Liver (tissue), 9 donors: ENCODE results near the gene ACACA. TPM values are rescaled to one million over a fixed set of nuclear protein-coding genes. Genes with fewer than 3 reads are reported as not detected.

Experiments used
- DNase-seq: peaks from one replicate; pipeline ENCODE4 v3.0.0-alpha.2; 2017; ENCODE audit warnings: low spot score
- H3K27ac ChIP-seq, 2 donors: one replicate each; pipeline ENCODE4 v1.7.0; 2013; ENCODE audit warnings: inconsistent platforms in 2 of 2, low read length in 2 of 2, control low read depth in 1 of 2, low read depth in 1 of 2, mild to moderate bottlenecking in 1 of 2
- H3K27me3 ChIP-seq, 4 donors: one replicate each; pipeline versions ENCODE4 v1.6.1 to v1.7.0; 2013; ENCODE audit warnings: low read length in 3 of 4, inconsistent platforms in 1 of 4, mild to moderate bottlenecking in 1 of 4, moderate library complexity in 1 of 4; ENCODE audit not compliant: control insufficient read depth in 4 of 4, insufficient read depth in 4 of 4
- H3K36me3 ChIP-seq, 4 donors: one replicate each; pipeline versions ENCODE4 v1.6.1 to v1.7.0; 2013; ENCODE audit warnings: low read length in 3 of 4, mild to moderate bottlenecking in 3 of 4, low read depth in 1 of 4, moderate library complexity in 1 of 4; ENCODE audit not compliant: control insufficient read depth in 4 of 4, insufficient read depth in 3 of 4
- H3K4me1 ChIP-seq, 4 donors: one replicate each; pipeline versions ENCODE4 v1.6.1 to v1.7.0; 2013; ENCODE audit warnings: low read length in 3 of 4, mild to moderate bottlenecking in 3 of 4, moderate library complexity in 1 of 4; ENCODE audit not compliant: control insufficient read depth in 4 of 4, insufficient read depth in 4 of 4
- H3K4me3 ChIP-seq, 3 donors: one replicate each; pipeline versions ENCODE4 v1.6.1 to v1.7.0; 2013; ENCODE audit warnings: low read length in 3 of 3, control low read depth in 1 of 3, low read depth in 1 of 3, mild to moderate bottlenecking in 1 of 3
- H3K9ac ChIP-seq, 2 donors: one replicate each; pipeline ENCODE4 v1.7.0; 2013; ENCODE audit warnings: low read length in 2 of 2, mild to moderate bottlenecking in 2 of 2, moderate library complexity in 2 of 2, control low read depth in 1 of 2, low read depth in 1 of 2
- H3K9me3 ChIP-seq, 4 donors: one replicate each; pipeline versions ENCODE4 v1.6.1 to v1.7.0; 2013; ENCODE audit warnings: low read length in 3 of 4; ENCODE audit not compliant: control insufficient read depth in 4 of 4
- ATF3 ChIP-seq: IDR thresholded peaks from 2 replicates; pipeline ENCODE4 v1.6.1; 2016; ENCODE audit warnings: antibody characterized with exemption
- FOXA1 ChIP-seq: IDR thresholded peaks from 2 replicates; pipeline ENCODE4 v1.6.1; 2016; ENCODE audit warnings: antibody characterized with exemption
- FOXA2 ChIP-seq: IDR thresholded peaks from 2 replicates; pipeline ENCODE4 v1.6.1; 2016; ENCODE audit warnings: antibody characterized with exemption
- GABPA ChIP-seq, 2 donors: IDR thresholded peaks in 1 of 2; conservative IDR thresholded peaks in 1 of 2; 2 replicates each; pipeline ENCODE4 v1.6.1; 2016; ENCODE audit warnings: antibody characterized with exemption in 2 of 2, mild to moderate bottlenecking in 1 of 2, moderate library complexity in 1 of 2
- HNF4A ChIP-seq, 2 donors: conservative IDR thresholded peaks; 2 replicates each; pipeline ENCODE4 v1.6.1; 2016; ENCODE audit warnings: antibody characterized with exemption in 2 of 2, mild to moderate bottlenecking in 2 of 2
- HNF4G ChIP-seq: IDR thresholded peaks from 2 replicates; pipeline ENCODE4 v1.6.1; 2016; ENCODE audit warnings: antibody characterized with exemption
- RAD21 ChIP-seq, 2 donors: IDR thresholded peaks; 2 replicates each; pipeline ENCODE4 v1.6.1; 2016; ENCODE audit warnings: antibody characterized with exemption in 2 of 2, mild to moderate bottlenecking in 2 of 2
- REST ChIP-seq: IDR thresholded peaks from 2 replicates; pipeline ENCODE4 v1.6.1; 2016; ENCODE audit warnings: antibody characterized with exemption, mild to moderate bottlenecking
- RXRA ChIP-seq, 2 donors: IDR thresholded peaks; 2 replicates each; pipeline ENCODE4 v1.6.1; 2017 to 2018; ENCODE audit warnings: antibody characterized with exemption in 2 of 2, mild to moderate bottlenecking in 1 of 2
- SP1 ChIP-seq: IDR thresholded peaks from 2 replicates; pipeline ENCODE4 v1.6.1; 2018; ENCODE audit warnings: antibody characterized with exemption, mild to moderate bottlenecking
- TAF1 ChIP-seq: conservative IDR thresholded peaks from 2 replicates; pipeline ENCODE4 v1.6.1; 2016; ENCODE audit warnings: antibody characterized with exemption, mild to moderate bottlenecking
- YY1 ChIP-seq: IDR thresholded peaks from 2 replicates; pipeline ENCODE4 v1.6.1; 2016; ENCODE audit warnings: antibody characterized with exemption, mild to moderate bottlenecking
- WGBS: extraction: QIAGEN DNeasy Blood & Tissue Kit; methylation state at CpG from one replicate; pipeline ENCODE4 v1.1.7; 2013; 5-methylcytosine and 5-hydroxymethylcytosine counted together
- polyA plus RNA-seq, 2 donors: library from polyadenylated mRNA; stranded (reverse) in 1 of 2; unstranded in 1 of 2; fragments of 200-250 nt in 1 of 2; fragments of >200 nt in 1 of 2; fragmentation: Nextera tagmentation in 1 of 2; extraction: Ambion mirVana in 1 of 2; gene quantifications; one replicate each; pipeline versions ENCODE4 v1.2.1 to v1.2.3, GENCODE V29; 2013 to 2015
- total RNA-seq, 2 donors: library from RNA; depleted of rRNA; stranded (reverse); fragments of >200 nt; gene quantifications; one replicate each; pipeline ENCODE4 v1.2.3, GENCODE V29; 2014
- donor health status: healthy.
- donor health status: healthy.
- donor health status: healthy.
- donor health status: healthy.
- donor health status: healthy.

ACACA gene
- total and polyA plus RNA-seq, 4 donors, result 14.8 to 49.5 (median 31.2) TPM

GRCh38 chr17:37432671-37433070, 26.0 kb upstream of the ACACA start:
- Histone ChIP-seq H3K27me3 (no peaks in the 10 kb centered on the region), H3K27ac (no peak overlapping the region), H3K4me3 (no peak overlapping the region), H3K4me1 (no peaks in the 10 kb centered on the region), H3K9ac (no peak overlapping the region), H3K9me3 (no peaks in the 10 kb centered on the region), H3K36me3 (peaks cover 4 to 21% (median 16%) of the 10 kb centered on the region in 4 donors)
- TF ChIP-seq RXRA (IDR thresholded peaks at IDR 0.05) (no peak), FOXA2 (no peak), HNF4A (conservative IDR thresholded peaks at IDR 0.05) (no peak), ATF3 (no peak), HNF4G (no peak), REST (no peak), YY1 (no peak), TAF1 (no peak), SP1 (no peak), RAD21 (IDR thresholded peaks at IDR 0.05) (no peak), FOXA1 (no peak)
- no peak for DNase-seq
- 96% methylated on average over 2 of the region's 2 CpGs for WGBS

GRCh38 chr17:37430051-37430627, 23.5 kb upstream of the ACACA start:
- Histone ChIP-seq H3K4me3 (no peak overlapping the region), H3K36me3 (peaks cover 4 to 39% (median 33%) of the 10 kb centered on the region in 4 donors), H3K4me1 (no peaks in the 10 kb centered on the region), H3K27me3 (no peaks in the 10 kb centered on the region), H3K9me3 (no peaks in the 10 kb centered on the region), H3K27ac (no peak overlapping the region), H3K9ac (no peak overlapping the region)
- WGBS, result 81% methylated on average over 1 of the region's 1 CpG
- no peak for DNase-seq
- no peak for TF ChIP-seq TAF1

GRCh38 chr17:37429453-37429852, 22.8 kb upstream of the ACACA start:
- Histone ChIP-seq H3K9me3 (no peaks in the 10 kb centered on the region), H3K4me1 (no peaks in the 10 kb centered on the region), H3K27me3 (no peaks in the 10 kb centered on the region), H3K9ac (no peak overlapping the region), H3K27ac (no peak overlapping the region), H3K36me3 (peaks cover 4 to 46% (median 36%) of the 10 kb centered on the region in 4 donors), H3K4me3 (no peak overlapping the region)
- no peak for TF ChIP-seq RXRA (IDR thresholded peaks at IDR 0.05)
- TF ChIP-seq REST, result no peak
- no peak for TF ChIP-seq SP1
- no peak for TF ChIP-seq GABPA (IDR thresholded peaks at IDR 0.05 in 1 of 2, conservative IDR thresholded peaks at IDR 0.05 in 1 of 2)
- no peak for TF ChIP-seq HNF4G
- no peak for TF ChIP-seq FOXA2
- WGBS, result 96% methylated on average over 1 of the region's 1 CpG
- DNase-seq, result no peak
